K562 (cell line): ENCODE measurements around the gene YIPF5. TPM values are rescaled to one million over a fixed set of nuclear protein-coding genes. Genes with fewer than 3 reads are reported as not detected.
A peak's percentile ranks its signal among the peaks of the same experiment; 100 is the strongest.

Source experiments
- CBFA2T3 ChIP-seq: fragments of 450-650 bp; IDR thresholded peaks from 2 replicates; pipeline ENCODE4 v1.6.1; 2017
- DACH1 ChIP-seq: fragments of 450-650 bp; IDR thresholded peaks from 2 replicates; pipeline ENCODE4 v1.6.1; 2018; ENCODE audit not compliant: partially characterized antibody
- EWSR1 ChIP-seq: fragments of 450-650 bp; IDR thresholded peaks from 2 replicates; pipeline ENCODE4 v1.6.1; 2018; ENCODE audit warnings: borderline replicate concordance, mild to moderate bottlenecking, low read depth, moderate library complexity; ENCODE audit not compliant: partially characterized antibody
- HEY1 ChIP-seq: fragments of 250-450 bp; sonication (Bioruptor Pico); IDR thresholded peaks from 2 replicates; pipeline ENCODE4 v1.5.0; 2020; ENCODE audit warnings: mild to moderate bottlenecking, moderate library complexity, borderline replicate concordance
- HNRNPUL1 ChIP-seq: fragments of 200-400 bp; formaldehyde crosslinking; IDR thresholded peaks from 2 replicates; pipeline ENCODE4 v1.6.1; 2017; ENCODE audit warnings: low read length
- MEF2D ChIP-seq: conservative IDR thresholded peaks from 2 replicates; pipeline ENCODE4 v1.6.1; 2016; ENCODE audit warnings: low read depth, missing genetic modification characterization, missing compliant biosample characterization
- PTRF ChIP-seq: fragments of 450-650 bp; IDR thresholded peaks from 2 replicates; pipeline ENCODE4 v1.6.1; 2016; ENCODE audit warnings: mild to moderate bottlenecking, missing genetic modification characterization, missing compliant biosample characterization
- SMAD1 ChIP-seq: fragments of 150-350 bp; IDR thresholded peaks from 2 replicates; pipeline ENCODE4 v1.6.1; 2014; ENCODE audit warnings: low read length, low read depth; ENCODE audit not compliant: partially characterized antibody
- SMARCA4 ChIP-seq: fragments of 450-650 bp; IDR thresholded peaks from 2 replicates; pipeline ENCODE4 v1.6.1; 2016
- TRIM24 ChIP-seq, 2 experiments: fragments of 450-650 bp; IDR thresholded peaks; 2 replicates each; pipeline ENCODE4 v1.6.1; 2016
- XRCC5 ChIP-seq: fragments of 200-400 bp; formaldehyde crosslinking; IDR thresholded peaks from 2 replicates; pipeline ENCODE4 v1.6.1; 2017; ENCODE audit warnings: low read depth, mild to moderate bottlenecking, low read length
- ZBED1 ChIP-seq: IDR thresholded peaks from 2 replicates; pipeline ENCODE4 v1.6.1; 2014
- ZNF589 ChIP-seq: fragments of 200-800 bp; sonication (Bioruptor generic); IDR thresholded peaks from 2 replicates; pipeline ENCODE4 v1.6.1; 2016; ENCODE audit warnings: low read depth, missing genetic modification characterization, missing compliant biosample characterization
- ZNF75A ChIP-seq: fragments of 450-650 bp; formaldehyde crosslinking; IDR thresholded peaks from 2 replicates; pipeline ENCODE4 v1.4.0; 2020; ENCODE audit warnings: mild to moderate bottlenecking
- ZNF77 ChIP-seq: fragments of 250-450 bp; sonication (Bioruptor Pico); IDR thresholded peaks from 2 replicates; pipeline ENCODE4 v1.5.0; 2020
- polyA plus RNA-seq, 8 experiments: library from polyadenylated mRNA; depleted of rRNA in 4 of 8; stranded (reverse) in 5 of 8; unstranded in 3 of 8; fragments of >200 nt; fragmentation: Nextera tagmentation in 2 of 8; fragmentation: Illumina TruSeq in 1 of 8; extraction: Ambion mirVana in 2 of 8; extraction: Trizol in 1 of 8; gene quantifications; 2 replicates each; pipeline versions ENCODE4 v1.2.1 to v1.2.3, GENCODE V29; 2011 to 2014; ENCODE audit warnings: inconsistent platforms in 1 of 8, missing spikeins in 1 of 8
- total RNA-seq, 7 experiments: library from RNA; depleted of rRNA in 6 of 7; stranded (reverse); fragments of >200 nt in 6 of 7; fragmentation: Illumina TruSeq in 2 of 7; extraction: Trizol in 2 of 7; gene quantifications; 2 replicates each; pipeline versions ENCODE4 v1.2.1 to v1.2.3, GENCODE V29; 2011 to 2021; ENCODE audit warnings: low replicate concordance in 1 of 7
- TF ChIP-seq, protein P1 (sequence below): fragments of 450-650 bp; formaldehyde crosslinking; IDR thresholded peaks from 2 replicates; pipeline ENCODE4 v1.4.0; 2020; ENCODE audit warnings: mild to moderate bottlenecking, moderate library complexity
- TF ChIP-seq, protein P2 (sequence below), 2 experiments: fragments of 450-650 bp; formaldehyde crosslinking in 1 of 2; IDR thresholded peaks; 2 replicates each; pipeline versions ENCODE4 v1.4.0 to v1.6.1; 2014 to 2020; ENCODE audit warnings: mild to moderate bottlenecking in 2 of 2, borderline replicate concordance in 1 of 2, low read depth in 1 of 2
- TF ChIP-seq, protein P3 (sequence below): sonication (generic); formaldehyde crosslinking; IDR thresholded peaks from 2 replicates; pipeline ENCODE4 v1.8.0; 2022; ENCODE audit warnings: mild to moderate bottlenecking, missing genetic modification reagents

Gene YIPF5
- total and polyA plus RNA-seq, 9 of the 15 experiments (the other 6 are each of a cell fraction or from before 2014, with no cell fraction given), result 12.1 to 52.9 (median 33.7) TPM

DNA sequence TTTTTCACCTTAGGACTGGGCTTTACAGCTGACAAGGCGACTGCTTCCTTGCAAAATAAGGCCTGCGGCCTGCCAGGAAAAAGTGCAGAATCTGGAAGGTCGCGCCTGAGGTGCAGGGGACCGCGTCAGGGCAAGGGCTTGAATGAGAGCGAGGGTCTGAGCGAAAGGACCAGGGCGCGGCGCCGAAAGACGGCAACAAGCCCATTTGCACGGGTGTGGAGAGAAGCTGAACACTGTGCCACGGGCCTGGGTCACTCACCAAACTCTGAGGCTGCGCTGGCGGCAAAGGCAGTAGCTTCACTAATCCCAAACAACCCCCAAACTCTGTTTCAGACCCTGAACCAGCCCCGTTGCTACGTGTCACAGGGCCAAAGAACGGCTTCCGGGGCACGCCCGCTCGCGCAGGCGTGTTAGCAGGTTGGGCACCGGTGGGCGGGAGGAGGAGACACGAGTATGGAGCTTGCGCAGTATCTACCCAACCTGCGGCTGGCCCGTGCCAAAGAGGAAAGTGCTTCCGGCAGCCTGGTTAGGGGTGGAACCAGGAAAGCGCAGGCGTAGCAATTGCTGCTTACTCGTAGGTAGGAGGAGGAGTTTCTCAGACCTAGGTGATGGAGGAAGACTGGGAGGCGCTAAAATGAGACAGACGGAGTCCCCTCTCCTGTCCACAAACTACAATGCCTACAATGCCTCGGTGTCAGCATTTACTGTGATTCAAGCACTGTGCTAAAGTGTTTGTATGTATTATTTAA, at the start of gene YIPF5, which contains the start of gene KCTD16 (continued):
- no peak for TF ChIP-seq DACH1
- TF ChIP-seq EWSR1, result no peak
- TF ChIP-seq, protein P1, sequence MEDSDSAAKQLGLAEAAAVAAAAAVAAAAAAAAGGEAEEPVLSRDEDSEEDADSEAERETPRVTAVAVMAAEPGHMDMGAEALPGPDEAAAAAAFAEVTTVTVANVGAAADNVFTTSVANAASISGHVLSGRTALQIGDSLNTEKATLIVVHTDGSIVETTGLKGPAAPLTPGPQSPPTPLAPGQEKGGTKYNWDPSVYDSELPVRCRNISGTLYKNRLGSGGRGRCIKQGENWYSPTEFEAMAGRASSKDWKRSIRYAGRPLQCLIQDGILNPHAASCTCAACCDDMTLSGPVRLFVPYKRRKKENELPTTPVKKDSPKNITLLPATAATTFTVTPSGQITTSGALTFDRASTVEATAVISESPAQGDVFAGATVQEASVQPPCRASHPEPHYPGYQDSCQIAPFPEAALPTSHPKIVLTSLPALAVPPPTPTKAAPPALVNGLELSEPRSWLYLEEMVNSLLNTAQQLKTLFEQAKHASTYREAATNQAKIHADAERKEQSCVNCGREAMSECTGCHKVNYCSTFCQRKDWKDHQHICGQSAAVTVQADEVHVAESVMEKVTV (CRISPR knock-in tag), result no peak
- no peak for TF ChIP-seq SMARCA4
- no peak for TF ChIP-seq MEF2D
- no peak for TF ChIP-seq PTRF (tag)
- TF ChIP-seq ZBED1, result no peak
- TF ChIP-seq, protein P2, sequence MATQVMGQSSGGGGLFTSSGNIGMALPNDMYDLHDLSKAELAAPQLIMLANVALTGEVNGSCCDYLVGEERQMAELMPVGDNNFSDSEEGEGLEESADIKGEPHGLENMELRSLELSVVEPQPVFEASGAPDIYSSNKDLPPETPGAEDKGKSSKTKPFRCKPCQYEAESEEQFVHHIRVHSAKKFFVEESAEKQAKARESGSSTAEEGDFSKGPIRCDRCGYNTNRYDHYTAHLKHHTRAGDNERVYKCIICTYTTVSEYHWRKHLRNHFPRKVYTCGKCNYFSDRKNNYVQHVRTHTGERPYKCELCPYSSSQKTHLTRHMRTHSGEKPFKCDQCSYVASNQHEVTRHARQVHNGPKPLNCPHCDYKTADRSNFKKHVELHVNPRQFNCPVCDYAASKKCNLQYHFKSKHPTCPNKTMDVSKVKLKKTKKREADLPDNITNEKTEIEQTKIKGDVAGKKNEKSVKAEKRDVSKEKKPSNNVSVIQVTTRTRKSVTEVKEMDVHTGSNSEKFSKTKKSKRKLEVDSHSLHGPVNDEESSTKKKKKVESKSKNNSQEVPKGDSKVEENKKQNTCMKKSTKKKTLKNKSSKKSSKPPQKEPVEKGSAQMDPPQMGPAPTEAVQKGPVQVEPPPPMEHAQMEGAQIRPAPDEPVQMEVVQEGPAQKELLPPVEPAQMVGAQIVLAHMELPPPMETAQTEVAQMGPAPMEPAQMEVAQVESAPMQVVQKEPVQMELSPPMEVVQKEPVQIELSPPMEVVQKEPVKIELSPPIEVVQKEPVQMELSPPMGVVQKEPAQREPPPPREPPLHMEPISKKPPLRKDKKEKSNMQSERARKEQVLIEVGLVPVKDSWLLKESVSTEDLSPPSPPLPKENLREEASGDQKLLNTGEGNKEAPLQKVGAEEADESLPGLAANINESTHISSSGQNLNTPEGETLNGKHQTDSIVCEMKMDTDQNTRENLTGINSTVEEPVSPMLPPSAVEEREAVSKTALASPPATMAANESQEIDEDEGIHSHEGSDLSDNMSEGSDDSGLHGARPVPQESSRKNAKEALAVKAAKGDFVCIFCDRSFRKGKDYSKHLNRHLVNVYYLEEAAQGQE (IDR thresholded peaks at IDR 0.05; ENCODE audit: borderline replicate concordance), result no peak
- TF ChIP-seq, protein P2 (CRISPR knock-in tag; IDR thresholded peaks at IDR 0.05; ENCODE audit: low read depth), result no peak
- no peak for TF ChIP-seq XRCC5
- no peak for TF ChIP-seq ZNF589 (CRISPR knock-in tag)
- no peak for TF ChIP-seq CBFA2T3
- TF ChIP-seq, protein P3, sequence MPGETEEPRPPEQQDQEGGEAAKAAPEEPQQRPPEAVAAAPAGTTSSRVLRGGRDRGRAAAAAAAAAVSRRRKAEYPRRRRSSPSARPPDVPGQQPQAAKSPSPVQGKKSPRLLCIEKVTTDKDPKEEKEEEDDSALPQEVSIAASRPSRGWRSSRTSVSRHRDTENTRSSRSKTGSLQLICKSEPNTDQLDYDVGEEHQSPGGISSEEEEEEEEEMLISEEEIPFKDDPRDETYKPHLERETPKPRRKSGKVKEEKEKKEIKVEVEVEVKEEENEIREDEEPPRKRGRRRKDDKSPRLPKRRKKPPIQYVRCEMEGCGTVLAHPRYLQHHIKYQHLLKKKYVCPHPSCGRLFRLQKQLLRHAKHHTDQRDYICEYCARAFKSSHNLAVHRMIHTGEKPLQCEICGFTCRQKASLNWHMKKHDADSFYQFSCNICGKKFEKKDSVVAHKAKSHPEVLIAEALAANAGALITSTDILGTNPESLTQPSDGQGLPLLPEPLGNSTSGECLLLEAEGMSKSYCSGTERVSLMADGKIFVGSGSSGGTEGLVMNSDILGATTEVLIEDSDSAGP (CRISPR knock-in tag), result no peak
- no peak for TF ChIP-seq TRIM24 (IDR thresholded peaks at IDR 0.05)
- no peak for TF ChIP-seq ZNF77 (CRISPR knock-in tag)
- no peak for TF ChIP-seq HNRNPUL1
- TF ChIP-seq ZNF75A, result no peak
- TF ChIP-seq HEY1 (CRISPR knock-in tag), result no peak
- peak; percentile 23 for TF ChIP-seq SMAD1
